DOHH2 (cell line): Measurements from ENCODE around the gene TUBA4B.
"Not testable (repeated sequence)": the region's sequence is repeated elsewhere in the genome, so short reads cannot be mapped to it uniquely, and the experiment has no call there.

ENCODE experiments used
- H3F3A ChIP-seq: fragments of 200-600 bp; sonication (generic), shearing (Covaris generic); 2 replicates; pipeline ENCODE4 v1.6.0; 2016; ENCODE audit warnings: antibody characterized with exemption, mild to moderate bottlenecking; ENCODE audit not compliant: control insufficient read depth, insufficient read depth
- H3K27ac ChIP-seq: fragments of 200-600 bp; sonication (generic); 2 replicates; pipeline ENCODE4 v1.5.1; 2014; ENCODE audit warnings: low read depth, mild to moderate bottlenecking, low read length, moderate library complexity
- H3K27me3 ChIP-seq: fragments of 200-600 bp; sonication (generic); 2 replicates; pipeline ENCODE4 v1.6.1; 2014; ENCODE audit warnings: mild to moderate bottlenecking, low read length, mixed read lengths; ENCODE audit not compliant: control insufficient read depth
- H3K36me3 ChIP-seq: fragments of 200-600 bp; sonication (generic); 2 replicates; pipeline ENCODE4 v1.6.1; 2014; ENCODE audit warnings: mild to moderate bottlenecking, low read length, moderate library complexity, mixed read lengths; ENCODE audit not compliant: control insufficient read depth
- H3K4me1 ChIP-seq: fragments of 200-600 bp; sonication (generic); 2 replicates; pipeline ENCODE4 v1.6.1; 2014; ENCODE audit warnings: mild to moderate bottlenecking, low read length, mixed read lengths; ENCODE audit not compliant: control insufficient read depth
- H3K4me2 ChIP-seq: fragments of 200-600 bp; sonication (generic); 2 replicates; pipeline ENCODE4 v1.6.0; 2014; ENCODE audit warnings: mild to moderate bottlenecking, low read length, moderate library complexity
- H3K4me3 ChIP-seq: fragments of 200-600 bp; sonication (generic); 2 replicates; pipeline ENCODE4 v1.5.1; 2014; ENCODE audit warnings: mild to moderate bottlenecking, low read length, mixed read lengths
- H3K79me2 ChIP-seq: fragments of 200-600 bp; sonication (generic); 2 replicates; pipeline ENCODE4 v1.6.1; 2014; ENCODE audit warnings: mild to moderate bottlenecking, low read length, mixed read lengths; ENCODE audit not compliant: control insufficient read depth
- H3K9me2 ChIP-seq: fragments of 200-600 bp; sonication (generic); replicated peaks from 2 replicates; pipeline ENCODE4 v1.6.1; 2014; ENCODE audit warnings: mild to moderate bottlenecking, low read length, mixed read lengths; ENCODE audit not compliant: control insufficient read depth
- H3K9me3 ChIP-seq: fragments of 200-600 bp; sonication (generic); 2 replicates; pipeline ENCODE4 v1.6.1; 2014; ENCODE audit warnings: antibody characterized with exemption, low read length, mixed read lengths; ENCODE audit not compliant: control insufficient read depth, insufficient read depth
- H4K20me1 ChIP-seq: fragments of 200-600 bp; sonication (generic); 2 replicates; pipeline ENCODE4 v1.6.0; 2014; ENCODE audit warnings: low read depth, mild to moderate bottlenecking, antibody characterized with exemption, low read length, moderate library complexity; ENCODE audit not compliant: control insufficient read depth, insufficient read depth
- CTCF ChIP-seq: fragments of 200-600 bp; sonication (generic); IDR thresholded peaks from one replicate; pipeline ENCODE4 v1.5.1; 2014; ENCODE audit warnings: antibody characterized with exemption, mild to moderate bottlenecking, low read depth, low read length; ENCODE audit not compliant: poor library complexity, severe bottlenecking
- EZH2phosphoT487 ChIP-seq: fragments of 200-600 bp; sonication (generic); IDR thresholded peaks from 2 replicates; pipeline ENCODE4 v1.6.1; 2017; ENCODE audit warnings: borderline replicate concordance, mild to moderate bottlenecking, antibody characterized with exemption, low read length, moderate library complexity, mixed read lengths

TUBA4B gene

GRCh38 chr2:219308142-219309101, 55.4 kb downstream of the TUBA4B start:
- H3K9me3 ChIP-seq: no peaks in the 10 kb centered on the region
- H3F3A ChIP-seq: no peaks in the 10 kb centered on the region
- peaks cover 9% of the 10 kb centered on the region for H3K27me3 ChIP-seq
- no peak overlapping the region for H3K4me3 ChIP-seq
- no peaks in the 10 kb centered on the region for H3K9me2 ChIP-seq
- H3K79me2 ChIP-seq: no peaks in the 10 kb centered on the region
- no peaks in the 10 kb centered on the region for H4K20me1 ChIP-seq
- no peak overlapping the region for H3K4me2 ChIP-seq
- H3K36me3 ChIP-seq: no peaks in the 10 kb centered on the region
- no peak for TF ChIP-seq CTCF
- no peak for TF ChIP-seq EZH2phosphoT487
- H3K4me1 ChIP-seq: no peaks in the 10 kb centered on the region
- H3K27ac ChIP-seq: no peak overlapping the region

GRCh38 chr2:219309278-219309677, 56.2 kb downstream of the TUBA4B start, which contains the start of gene PTPRN:
TSS of gene PTPRN (minus strand) at chr2:219309401. CDS start at chr2:219309332, 69 bp downstream.
- no peak for TF ChIP-seq EZH2phosphoT487
- TF ChIP-seq CTCF: no peak
- H4K20me1 ChIP-seq: no peaks in the 10 kb centered on the region
- H3K27me3 ChIP-seq: peaks cover 4% of the 10 kb centered on the region; the same call in 1 of the 2 replicates
- no peaks in the 10 kb centered on the region for H3K4me1 ChIP-seq
- H3K9me2 ChIP-seq: no peaks in the 10 kb centered on the region
- H3K4me2 ChIP-seq: no peak within 1 kb of the TSS
- H3K36me3 ChIP-seq: no peaks in the 10 kb centered on the region
- no peak within 1 kb of the TSS for H3K4me3 ChIP-seq
- H3F3A ChIP-seq: no peaks in the 10 kb centered on the region
- H3K27ac ChIP-seq: no peak within 1 kb of the TSS
- H3K9me3 ChIP-seq: no peaks in the 10 kb centered on the region
- H3K79me2 ChIP-seq: no peaks in the 10 kb centered on the region

GRCh38 chr2:219312683-219313263, 59.7 kb downstream of the TUBA4B start:
- not testable (repeated sequence) for H3K36me3 ChIP-seq, H3K27me3 ChIP-seq, H3K4me2 ChIP-seq, H3K9me2 ChIP-seq, H3K4me3 ChIP-seq, H3K79me2 ChIP-seq, H4K20me1 ChIP-seq, H3K4me1 ChIP-seq, H3F3A ChIP-seq, H3K9me3 ChIP-seq, H3K27ac ChIP-seq
